T1000 (cell line): Measurements from ENCODE around the gene ITIH4.
"Not testable (repeated sequence)": the region's sequence is repeated elsewhere in the genome, so short reads cannot be mapped to it uniquely, and the experiment has no call there.

Experiments
- DNase-seq: peaks from one replicate; lab custom pipeline; 2025; ENCODE audit warnings: mixed read lengths; lab: John Stamatoyannopoulos, UW

Gene ITIH4

GRCh38 chr3:52783211-52783555 is 47.3 kb downstream of the ITIH4 start:
- DNase-seq, result no peak

DNA sequence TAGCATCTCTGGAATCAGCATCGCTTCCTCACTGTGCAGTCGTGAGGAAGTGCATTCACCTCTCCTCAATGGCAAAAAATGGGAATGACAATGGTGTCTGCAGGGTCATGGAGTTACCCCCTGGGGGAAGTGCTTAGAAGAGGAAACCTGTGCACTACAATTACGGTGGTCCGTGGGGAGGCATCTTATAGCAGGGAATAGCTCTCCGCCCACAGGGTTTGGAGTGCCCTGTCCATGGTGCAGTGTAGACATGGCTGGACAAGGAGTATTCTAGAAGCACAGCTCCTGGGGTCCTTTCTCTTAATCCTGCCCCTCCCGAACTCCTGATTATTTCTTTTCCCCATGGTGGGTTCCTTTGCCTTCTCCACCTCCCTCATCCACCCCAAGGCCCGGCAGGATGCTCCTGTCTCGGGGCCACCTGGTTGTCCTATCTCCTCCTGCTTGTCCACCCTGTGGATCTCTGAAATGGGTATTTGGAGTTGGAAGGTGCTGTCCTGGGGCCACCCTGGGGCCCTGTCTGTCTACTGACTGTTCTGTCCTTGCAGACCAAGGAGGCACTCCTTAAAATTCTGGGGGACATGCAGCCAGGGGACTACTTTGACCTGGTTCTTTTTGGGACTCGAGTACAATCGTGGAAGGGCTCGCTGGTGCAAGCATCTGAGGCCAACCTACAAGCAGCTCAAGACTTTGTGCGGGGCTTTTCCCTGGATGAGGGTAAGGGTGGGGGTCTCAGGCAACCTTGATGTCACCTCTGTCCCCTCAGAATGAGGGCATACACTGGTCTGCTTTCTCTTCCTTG is 47.9 kb downstream of the ITIH4 start:
- DNase-seq, result no peak

DNA sequence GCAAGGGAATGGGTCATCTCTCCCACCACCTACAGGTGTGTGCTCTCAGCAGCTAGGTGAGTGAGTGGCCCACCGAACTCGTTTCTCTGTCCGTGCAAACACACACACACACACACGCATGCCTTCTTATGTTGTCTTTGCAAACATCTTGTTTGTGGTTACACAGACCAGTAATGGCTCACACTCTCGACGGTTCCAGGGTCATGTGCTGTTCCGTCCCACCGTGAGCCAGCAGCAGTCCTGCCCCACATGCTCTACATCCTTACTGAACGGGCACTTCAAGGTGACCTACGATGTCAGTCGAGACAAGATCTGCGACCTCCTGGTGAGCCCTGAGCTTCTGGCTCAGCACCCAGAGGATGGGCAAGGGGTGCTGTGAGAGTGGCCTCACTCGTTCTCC is 48.7 kb downstream of the ITIH4 start:
- DNase-seq, result no peak

DNA sequence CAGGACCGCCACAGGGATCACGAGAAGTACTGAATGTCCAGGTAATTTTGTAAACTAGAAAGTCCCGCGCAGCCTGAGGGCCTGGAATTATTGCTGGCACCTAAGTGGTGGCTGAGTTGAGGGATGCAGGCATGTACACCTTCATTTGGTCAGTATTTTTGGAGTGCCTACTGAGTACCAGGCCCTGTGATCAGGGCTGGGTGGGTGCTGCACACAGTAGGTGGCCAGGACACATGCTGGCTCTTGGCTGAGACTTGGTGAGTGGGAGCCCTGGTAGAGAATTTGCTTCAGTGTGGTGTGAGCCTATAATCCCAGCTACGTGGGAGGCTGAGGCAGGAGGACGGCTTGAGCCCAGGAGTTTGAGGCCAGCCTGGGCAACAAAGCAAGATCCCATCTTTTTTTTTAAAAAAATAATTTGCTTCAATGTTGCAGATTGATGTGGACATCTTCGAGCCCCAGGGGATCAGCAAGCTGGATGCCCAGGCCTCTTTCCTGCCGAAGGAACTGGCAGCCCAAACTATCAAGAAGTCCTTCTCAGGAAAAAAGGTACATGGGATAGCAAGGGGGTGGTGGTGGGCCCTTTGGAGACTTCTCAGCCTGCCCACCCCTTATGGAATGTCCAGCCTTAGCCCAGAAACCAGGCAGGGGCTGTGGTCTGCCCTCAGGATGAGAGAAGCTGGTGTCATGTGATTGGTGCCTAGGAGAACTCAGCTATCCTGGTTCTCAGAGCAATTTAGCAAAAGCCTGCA is 50.5 kb downstream of the ITIH4 start:
- no peak for DNase-seq

- no peak for DNase-seq
These were observed 51.2 kb downstream of the ITIH4 start for GRCh38 chr3:52779011-52779836.

- no peak for DNase-seq
These were observed 52.3 kb downstream of the ITIH4 start for GRCh38 chr3:52777959-52778805.

DNA sequence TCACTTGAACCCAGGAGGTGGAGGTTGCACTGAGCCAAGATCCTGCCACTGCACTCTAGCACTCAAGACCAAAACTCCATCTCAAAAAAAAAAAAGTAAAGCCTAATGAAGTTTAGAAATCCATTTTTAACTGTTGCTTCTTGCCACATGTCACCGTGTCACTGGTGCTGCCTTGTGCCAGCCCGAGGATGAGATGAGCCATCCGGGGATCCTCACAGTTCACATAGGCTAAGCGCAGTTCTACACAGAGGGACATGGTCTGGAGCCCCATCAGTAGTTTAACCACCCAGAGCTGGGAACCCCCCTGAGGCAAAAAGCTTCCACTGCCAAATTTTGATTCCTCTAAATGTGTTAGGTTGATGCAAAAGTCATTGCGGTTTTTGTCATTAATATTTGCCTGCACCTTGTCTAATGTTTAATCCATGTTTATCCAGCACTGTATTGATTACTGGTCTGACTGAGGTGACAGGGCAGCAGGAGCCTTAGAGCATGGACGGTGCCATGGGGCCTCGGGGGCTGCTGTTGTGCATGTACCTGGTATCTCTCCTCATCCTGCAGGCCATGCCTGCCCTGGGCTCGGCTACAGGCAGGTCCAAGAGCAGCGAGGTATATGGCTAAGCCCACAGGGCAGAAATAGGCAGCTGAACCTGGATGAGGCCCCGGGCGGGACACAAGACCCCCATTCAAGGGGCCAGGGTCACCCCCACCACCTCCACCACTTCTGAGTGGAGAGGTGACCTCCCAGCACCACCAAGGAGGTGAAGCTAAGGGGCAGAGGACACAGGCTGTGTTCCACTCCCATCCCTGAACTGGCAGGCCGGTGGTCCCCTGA is 53.1 kb downstream of the ITIH4 start, which contains the start of gene ITIH1:
Gene ITIH1 (plus strand): TSS at position 473 of the 832 bp plus-strand sequence. CDS start 17 bp downstream, at position 490.
- DNase-seq, result no peak

- DNase-seq, result not testable (repeated sequence)
These were observed 54.0 kb downstream of the ITIH4 start for GRCh38 chr3:52776486-52776885.

DNA sequence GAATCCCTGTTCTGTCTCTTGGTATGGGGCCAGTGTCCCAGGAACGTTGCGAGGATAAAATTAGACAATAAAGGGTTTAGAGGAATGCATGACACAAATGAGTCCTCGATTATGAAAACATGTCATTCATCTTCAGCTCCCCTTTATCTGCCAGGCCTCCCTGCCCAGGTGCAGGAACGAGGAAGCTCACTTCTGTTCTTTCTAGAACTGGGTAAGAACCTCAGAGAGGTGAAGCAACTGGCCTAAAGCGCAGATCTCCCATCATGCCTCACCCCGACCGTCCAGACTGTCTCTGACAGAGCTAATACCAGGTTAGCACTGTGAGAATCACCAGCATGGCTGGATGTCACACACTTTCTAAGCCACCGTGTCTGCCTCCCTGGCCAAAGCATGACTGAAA is 54.6 kb downstream of the ITIH4 start:
- DNase-seq, result no peak

GRCh38 chr3:52774901-52775864 is 55.3 kb downstream of the ITIH4 start:
- DNase-seq, result no peak

DNA sequence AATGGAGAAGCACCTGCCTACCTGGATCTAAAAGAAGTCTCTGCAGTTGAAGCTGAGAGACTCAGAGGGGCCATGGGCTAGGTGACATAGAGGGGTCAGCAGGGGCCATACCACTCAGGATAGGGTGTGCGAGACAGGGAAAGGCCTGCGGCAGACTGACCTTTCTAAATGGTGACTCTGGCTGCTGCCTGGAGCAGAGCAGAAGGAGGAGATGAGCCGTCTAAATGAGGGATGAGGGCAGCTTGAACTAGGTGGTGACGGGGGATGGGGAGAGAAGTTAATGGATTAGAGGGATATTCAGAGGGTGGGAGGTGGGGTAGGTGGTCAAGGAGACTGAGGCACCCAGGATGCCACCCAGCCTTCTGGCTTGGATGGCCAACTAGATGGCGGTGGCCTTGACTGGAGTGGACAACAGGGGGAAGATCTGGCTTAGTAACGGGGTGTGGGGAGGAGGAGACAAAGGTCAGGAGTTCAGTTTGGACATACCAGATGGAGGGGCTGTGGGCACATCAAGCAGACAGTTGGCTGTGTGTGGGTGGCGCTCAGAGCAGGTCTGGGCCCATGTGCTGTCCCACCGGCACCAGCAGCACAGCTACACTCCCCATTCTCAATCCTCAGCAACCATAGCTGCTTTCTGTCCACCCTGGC is 56.3 kb downstream of the ITIH4 start:
- DNase-seq, result no peak

- no peak for DNase-seq
These were observed 57.0 kb downstream of the ITIH4 start for GRCh38 chr3:52773361-52774065.

GRCh38 chr3:52771702-52772101 is 58.8 kb downstream of the ITIH4 start:
- DNase-seq, result no peak

DNA sequence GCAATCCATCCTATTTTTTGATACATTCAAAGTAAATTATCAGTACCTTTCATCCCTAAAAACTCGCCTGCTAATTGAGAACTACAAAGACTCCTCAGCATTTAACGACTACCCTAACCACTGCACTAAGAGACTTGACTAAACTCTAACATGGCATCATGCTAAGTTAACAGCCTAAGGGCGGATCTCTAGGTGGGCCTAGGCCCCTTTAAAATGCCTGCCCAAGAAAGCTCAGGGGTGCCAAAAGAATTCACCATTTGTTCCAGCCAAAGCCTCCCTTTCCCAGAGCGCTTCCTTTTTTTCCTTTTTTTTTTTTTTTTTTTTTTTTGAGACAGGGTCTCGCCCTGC is 59.2 kb downstream of the ITIH4 start:
- DNase-seq, result no peak

GRCh38 chr3:52770496-52771333 is 59.8 kb downstream of the ITIH4 start, which contains the start of gene NEK4:
Gene NEK4, minus strand, starts transcription at chr3:52770940. Its CDS starts 194 bp downstream, at chr3:52770746.
- DNase-seq, result peak; percentile 88

- no peak for DNase-seq
These were observed 60.6 kb downstream of the ITIH4 start for GRCh38 chr3:52769786-52770455.

- no peak for DNase-seq
These were observed 67.0 kb downstream of the ITIH4 start for GRCh38 chr3:52763466-52763865.
